DND-41 (cell line): ENCODE results near the gene MAG.

ENCODE experiments used
- CTCF ChIP-seq: IDR thresholded peaks from 2 replicates; pipeline ENCODE4 v1.5.1; 2012; ENCODE audit warnings: borderline replicate concordance, low read length, moderate library complexity, mild to moderate bottlenecking; ENCODE audit not compliant: poor library complexity, severe bottlenecking; ENCODE audit errors: extremely low read depth
- EZH2 ChIP-seq: IDR thresholded peaks from 3 replicates; pipeline ENCODE4 v1.6.1; 2012; ENCODE audit warnings: borderline replicate concordance, low read depth, mild to moderate bottlenecking, moderate library complexity, low read length, inconsistent platforms; ENCODE audit not compliant: severe bottlenecking

- TF ChIP-seq CTCF = no peak
- no peak for TF ChIP-seq EZH2
These were observed 30.1 kb downstream of the MAG start for GRCh38 chr19:35322014-35322413.
